HL-60/S4 treated with retinoic acid at 250 ng/mL for 4 days and 3 days (cell line): ENCODE results near the gene CEP192.

ENCODE experiments used
- in situ Hi-C: fragments of 300-500 bp; cut with MboI; formaldehyde crosslinking; loops from 2 replicates; pipeline ENCODE4 v1.7.0; 2022; ENCODE audit warnings: low sequenced_read_pairs

CEP192 gene

DNA sequence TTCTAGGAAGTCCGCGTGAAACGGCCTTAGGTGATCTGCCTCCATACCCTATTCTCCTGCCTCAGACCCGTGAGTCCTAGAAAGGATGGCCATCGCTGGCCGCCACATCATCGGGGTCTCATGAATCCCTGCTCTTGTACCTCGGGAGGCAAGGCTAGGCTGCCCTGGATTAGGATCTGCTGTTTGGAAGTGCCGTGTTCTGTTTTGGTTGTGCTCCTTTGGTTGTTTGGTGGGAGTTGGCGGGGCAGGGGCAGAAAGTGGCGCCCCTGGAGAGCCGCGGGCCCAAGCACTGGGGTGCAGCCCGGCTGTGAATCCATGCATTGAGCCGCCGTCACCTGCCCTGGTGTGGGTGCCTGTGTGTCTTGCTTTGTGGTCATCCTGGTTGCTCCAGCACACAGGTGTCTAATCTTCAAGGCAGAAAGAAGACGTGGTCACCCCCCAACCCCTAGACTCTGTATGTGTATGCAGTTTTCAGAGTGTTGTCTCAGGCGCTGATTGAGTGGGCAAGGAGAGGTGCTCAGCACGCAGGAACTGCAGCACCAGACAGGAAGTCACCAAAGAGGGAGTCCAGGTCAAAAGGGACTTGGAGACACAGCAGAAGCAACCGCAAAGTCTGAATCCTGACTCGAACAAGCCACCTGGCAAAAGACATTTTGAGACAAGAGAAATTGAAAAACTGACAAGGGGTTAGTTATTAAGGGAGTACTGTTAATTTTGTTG is 147.4 kb downstream of the CEP192 start:
- in situ Hi-C loops, result no loop called here

DNA sequence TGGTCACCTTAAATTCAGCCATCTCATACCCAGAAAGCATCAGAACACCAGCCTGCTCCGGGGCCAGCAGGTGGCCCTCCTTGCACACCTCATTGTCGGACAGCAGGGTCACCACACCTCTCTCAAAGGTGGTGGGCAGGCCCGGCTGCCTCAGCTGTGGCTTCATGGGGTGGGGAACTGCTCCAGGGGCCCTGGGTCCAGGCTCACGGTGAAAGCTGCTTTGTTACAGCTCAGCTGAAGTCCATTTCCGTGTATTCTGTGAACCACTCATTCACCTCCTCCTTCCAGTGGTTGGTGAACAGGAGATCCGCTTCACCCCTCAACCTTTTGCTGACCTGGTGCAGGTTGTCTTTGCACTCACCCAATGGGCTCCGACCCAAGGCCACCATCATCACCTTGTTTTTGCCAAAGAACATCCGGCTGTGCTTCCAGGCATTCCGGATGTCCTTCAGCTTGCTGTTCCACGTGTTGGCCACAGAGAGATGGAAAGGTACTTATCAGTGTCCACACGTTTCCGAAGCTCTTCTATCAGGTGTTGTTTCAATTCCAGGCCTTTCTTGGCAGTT is 148.8 kb downstream of the CEP192 start:
- in situ Hi-C loops, result no loop called here

GRCh38 chr18:13141209-13141608 is 150.0 kb downstream of the CEP192 start:
- in situ Hi-C loops, result no loop called here

DNA sequence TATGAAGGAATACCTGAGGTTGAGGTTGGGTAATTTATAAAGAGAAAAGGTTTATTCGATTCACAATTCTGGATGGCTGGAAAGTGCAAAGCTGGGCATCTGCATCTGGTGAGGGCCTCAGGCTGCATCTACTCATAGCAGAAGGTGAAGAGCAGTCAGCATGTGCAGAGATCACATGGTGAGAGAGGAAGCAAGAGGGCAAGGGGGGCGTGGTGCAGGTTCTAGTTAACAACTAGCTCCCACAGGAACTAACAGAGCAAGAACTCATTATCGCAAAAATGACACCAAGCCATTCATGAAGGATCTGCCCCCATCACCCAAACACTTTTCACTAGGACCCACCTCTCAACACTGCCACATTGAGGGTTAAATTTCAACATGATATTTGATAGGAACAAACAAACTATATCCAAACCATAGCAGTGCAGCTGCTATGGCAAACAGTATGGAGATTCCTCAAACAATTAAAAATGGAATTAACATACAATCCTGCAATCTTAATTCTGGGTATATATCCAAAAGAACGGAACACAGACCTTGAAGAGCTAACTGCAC is 154.6 kb downstream of the CEP192 start:
- in situ Hi-C loops, result no loop called here

DNA sequence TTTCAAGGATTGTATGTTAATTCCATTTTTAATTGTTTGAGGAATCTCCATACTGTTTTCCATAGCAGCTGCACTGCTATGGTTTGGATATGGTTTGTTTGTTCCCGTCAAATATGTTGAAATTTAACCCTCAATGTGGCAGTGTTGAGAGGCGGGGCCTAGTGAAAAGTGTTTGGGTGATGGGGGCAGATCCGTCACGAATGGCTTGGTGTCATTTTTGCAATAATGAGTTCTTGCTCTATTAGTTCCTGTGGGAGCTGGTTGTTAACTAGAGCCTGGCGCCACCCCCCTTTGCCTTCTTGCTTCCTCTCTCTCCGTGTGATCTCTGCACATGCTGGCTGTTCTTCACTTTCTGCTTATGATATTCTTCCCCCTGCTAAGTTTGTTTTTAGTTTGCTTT is 156.0 kb downstream of the CEP192 start:
- in situ Hi-C loops, result no loop called here

GRCh38 chr18:13151656-13152055 is 160.5 kb downstream of the CEP192 start:
- in situ Hi-C loops, result no loop called here

GRCh38 chr18:13158428-13158827 is 167.3 kb downstream of the CEP192 start:
- in situ Hi-C loops, result no loop called here

DNA sequence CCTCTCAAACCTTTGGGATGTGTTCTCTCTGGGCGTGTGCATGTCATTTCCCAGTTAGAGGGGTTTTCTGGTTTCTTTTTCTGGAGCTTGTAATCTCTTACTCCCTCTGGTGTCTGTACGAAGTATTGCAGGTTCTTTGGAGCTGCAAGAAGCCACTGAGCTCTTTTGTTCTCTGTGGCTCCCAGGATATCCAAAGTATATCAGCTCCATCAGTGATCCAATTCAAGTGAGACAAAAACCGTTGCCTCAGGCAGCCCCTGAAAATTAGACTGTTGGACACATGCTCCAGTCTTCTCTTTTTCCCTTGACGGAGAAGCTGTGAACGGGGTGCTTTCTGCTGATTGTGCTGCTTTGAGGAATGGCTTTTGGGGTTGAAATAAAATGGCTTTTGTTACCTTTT is 168.4 kb downstream of the CEP192 start:
- in situ Hi-C loops, result no loop called here

DNA sequence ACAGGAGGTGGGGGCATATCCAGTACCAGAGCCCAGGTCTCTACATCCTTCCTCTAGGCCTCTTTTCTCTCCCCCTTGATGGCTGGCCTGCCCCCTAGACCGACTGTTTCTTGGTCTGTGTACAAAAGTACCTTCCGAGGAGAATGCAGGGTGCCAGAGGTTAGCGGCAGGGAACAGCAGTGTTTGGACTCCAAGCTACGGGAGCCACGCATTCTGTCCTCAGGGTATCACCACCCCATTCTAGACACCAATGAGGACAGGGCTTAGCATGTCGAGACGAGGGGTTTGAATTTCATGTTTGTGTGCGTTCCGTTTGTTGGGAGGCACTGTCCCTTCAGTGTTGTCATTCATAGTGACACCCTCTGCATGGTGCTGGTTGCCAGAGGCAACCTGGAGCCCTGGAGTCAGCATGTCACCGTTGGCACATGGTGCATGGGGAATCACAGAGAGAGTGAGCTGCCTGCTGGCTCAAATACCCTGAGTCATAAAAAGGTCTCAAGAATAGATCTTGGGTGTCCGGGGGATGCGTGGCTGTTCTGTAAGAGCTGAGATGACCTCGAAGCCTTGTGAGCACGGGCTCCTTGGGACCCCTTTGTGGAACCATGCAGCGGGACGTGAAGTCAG is 170.2 kb downstream of the CEP192 start:
- in situ Hi-C loops, result no loop called here

DNA sequence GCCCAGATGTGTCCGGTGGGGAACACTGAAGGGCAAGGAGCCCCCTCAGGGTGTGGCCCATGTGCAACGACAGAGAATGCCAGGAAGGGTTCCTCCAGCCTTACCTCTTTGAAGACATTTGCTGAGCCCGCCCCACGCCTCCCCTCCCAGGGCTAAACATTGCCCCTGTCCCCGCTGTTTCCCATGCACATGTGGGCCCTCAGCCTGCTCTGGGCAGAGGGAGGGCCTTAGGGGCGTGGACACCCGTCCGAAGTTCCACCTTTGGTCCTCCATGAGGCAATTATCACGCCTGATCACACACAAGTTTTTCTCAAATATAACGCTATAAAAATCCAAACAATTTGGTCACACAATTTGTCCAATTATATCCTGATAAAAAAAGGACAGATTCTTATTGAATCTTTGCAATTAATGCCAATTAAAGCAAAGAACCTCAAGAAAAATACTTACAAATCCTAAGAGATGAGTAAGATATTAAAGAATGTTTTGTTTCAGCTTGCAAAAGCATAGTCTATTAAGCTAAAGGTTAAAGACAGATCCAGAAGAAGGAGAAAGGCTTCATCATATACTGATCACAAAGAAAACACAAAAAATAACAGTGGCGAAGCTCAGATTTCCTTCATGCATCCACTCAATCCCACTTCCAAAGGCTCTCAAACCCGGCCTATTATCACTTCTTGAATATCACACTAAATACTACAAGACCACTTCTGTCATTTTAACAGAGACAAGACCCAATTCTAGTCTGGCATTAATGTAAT is 172.2 kb downstream of the CEP192 start:
- in situ Hi-C loops, result no loop called here

GRCh38 chr18:13164406-13164805 is 173.2 kb downstream of the CEP192 start:
- in situ Hi-C loops, result no loop called here

GRCh38 chr18:13165636-13166423 is 174.7 kb downstream of the CEP192 start:
- in situ Hi-C loops, result no loop called here

GRCh38 chr18:13173578-13174145 is 182.5 kb downstream of the CEP192 start:
- in situ Hi-C loops, result no loop called here
